ENCODE results near the gene XXYLT1. TPM values are rescaled to one million over a fixed set of nuclear protein-coding genes. Genes with fewer than 3 reads are reported as not detected.

Gene XXYLT1
- total RNA-seq, 1 donor from 2014 or later = 10.5 TPM

GRCh38 chr3:195019335-195019734 lies 251.6 kb downstream of the XXYLT1 start:
- Histone ChIP-seq H3K27me3 (ENCODE audit: control insufficient read depth, insufficient read depth, low read length) (no peaks in the 10 kb centered on the region), H3K4me3 (ENCODE audit: low read depth, low read length) (no peak overlapping the region), H3K36me3 (ENCODE audit: control insufficient read depth, insufficient read depth, low read length) (no peaks in the 10 kb centered on the region)
- TF ChIP-seq, protein P1, sequence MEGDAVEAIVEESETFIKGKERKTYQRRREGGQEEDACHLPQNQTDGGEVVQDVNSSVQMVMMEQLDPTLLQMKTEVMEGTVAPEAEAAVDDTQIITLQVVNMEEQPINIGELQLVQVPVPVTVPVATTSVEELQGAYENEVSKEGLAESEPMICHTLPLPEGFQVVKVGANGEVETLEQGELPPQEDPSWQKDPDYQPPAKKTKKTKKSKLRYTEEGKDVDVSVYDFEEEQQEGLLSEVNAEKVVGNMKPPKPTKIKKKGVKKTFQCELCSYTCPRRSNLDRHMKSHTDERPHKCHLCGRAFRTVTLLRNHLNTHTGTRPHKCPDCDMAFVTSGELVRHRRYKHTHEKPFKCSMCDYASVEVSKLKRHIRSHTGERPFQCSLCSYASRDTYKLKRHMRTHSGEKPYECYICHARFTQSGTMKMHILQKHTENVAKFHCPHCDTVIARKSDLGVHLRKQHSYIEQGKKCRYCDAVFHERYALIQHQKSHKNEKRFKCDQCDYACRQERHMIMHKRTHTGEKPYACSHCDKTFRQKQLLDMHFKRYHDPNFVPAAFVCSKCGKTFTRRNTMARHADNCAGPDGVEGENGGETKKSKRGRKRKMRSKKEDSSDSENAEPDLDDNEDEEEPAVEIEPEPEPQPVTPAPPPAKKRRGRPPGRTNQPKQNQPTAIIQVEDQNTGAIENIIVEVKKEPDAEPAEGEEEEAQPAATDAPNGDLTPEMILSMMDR (IDR thresholded peaks at IDR 0.05; ENCODE audit: insufficient read depth, low read length, severe bottlenecking) = no peak
- FAIRE-seq (no peak), DNase-seq (ENCODE audit: low read depth) (no peak)

Other genes starting within 250 kb of the XXYLT1 start
- 51.9 and 98.7 TPM in 2 replicates for gene ACAP2, start 171.9 kb upstream of the XXYLT1 start, total RNA-seq